OCI-LY7 (cell line): ENCODE results near the gene IFNK. TPM values are rescaled to one million over a fixed set of nuclear protein-coding genes. Genes with fewer than 3 reads are reported as not detected.

ENCODE experiments used
- BruUV-seq: library from RNA; stranded (reverse); fragments of 400-500 nt; replicated peaks from 2 replicates; lab custom pipeline; 2021; lab: Mats Ljungman, UMichigan
- CTCF ChIA-PET: fragments of 300-600 bp; sonication (Branson Sonifier 250); formaldehyde crosslinking; loops from one replicate; lab custom pipeline; 2022; ENCODE audit warnings: antibody characterized with exemption; ENCODE audit not compliant: unreplicated experiment; lab: Charles Lee
- POLR2A ChIA-PET: fragments of 300-600 bp; sonication (Branson Sonifier 250); formaldehyde crosslinking; loops from one replicate; lab custom pipeline; 2022; ENCODE audit warnings: antibody characterized with exemption; lab: Charles Lee
- DNase-seq: peaks from one replicate; pipeline ENCODE4 v3.0.0-alpha.2; 2015; ENCODE audit warnings: low spot score
- H2AFZ ChIP-seq: fragments of 200-600 bp; sonication (generic), shearing (Covaris generic); 2 replicates; pipeline ENCODE4 v1.6.1; 2014; ENCODE audit warnings: mild to moderate bottlenecking, antibody characterized with exemption, low read length, moderate library complexity
- H3K27ac ChIP-seq: fragments of 200-600 bp; sonication (generic); 2 replicates; pipeline ENCODE4 v1.5.1; 2014; ENCODE audit warnings: mixed run types, low read depth, mild to moderate bottlenecking, moderate library complexity, low read length, inconsistent platforms; ENCODE audit not compliant: poor library complexity, severe bottlenecking
- H3K36me3 ChIP-seq: fragments of 200-600 bp; sonication (generic); 2 replicates; pipeline ENCODE4 v1.6.1; 2014; ENCODE audit warnings: mild to moderate bottlenecking, antibody characterized with exemption, low read length, moderate library complexity, mixed read lengths; ENCODE audit not compliant: insufficient read depth
- H3K4me1 ChIP-seq: fragments of 200-600 bp; sonication (generic); 2 replicates; pipeline ENCODE4 v1.5.1; 2014; ENCODE audit warnings: mild to moderate bottlenecking, low read length; ENCODE audit not compliant: insufficient read depth, poor library complexity, severe bottlenecking
- H3K4me2 ChIP-seq: fragments of 200-600 bp; sonication (generic); 2 replicates; pipeline ENCODE4 v1.6.1; 2014; ENCODE audit warnings: mild to moderate bottlenecking, low read length
- H3K4me3 ChIP-seq: fragments of 200-600 bp; sonication (generic); 2 replicates; pipeline ENCODE4 v1.5.1; 2014; ENCODE audit warnings: mild to moderate bottlenecking, low read depth, low read length; ENCODE audit not compliant: poor library complexity, severe bottlenecking
- H3K79me2 ChIP-seq: fragments of 200-600 bp; sonication (generic); 2 replicates; pipeline ENCODE4 v1.6.1; 2016; ENCODE audit warnings: low read depth, mild to moderate bottlenecking, low read length, moderate library complexity, mixed read lengths; ENCODE audit not compliant: insufficient read depth
- H3K9me2 ChIP-seq: fragments of 200-600 bp; sonication (generic); 2 replicates; pipeline ENCODE4 v1.6.1; 2016; ENCODE audit warnings: mild to moderate bottlenecking, low read length, mixed read lengths; ENCODE audit not compliant: insufficient read depth
- H3K9me3 ChIP-seq: fragments of 200-600 bp; sonication (generic); 2 replicates; pipeline ENCODE4 v1.6.1; 2014; ENCODE audit warnings: mild to moderate bottlenecking, mixed run types, low read length, mixed read lengths
- H4K20me1 ChIP-seq: fragments of 200-600 bp; sonication (generic); 2 replicates; pipeline ENCODE4 v1.6.1; 2014; ENCODE audit warnings: mild to moderate bottlenecking, antibody characterized with exemption, low read length, moderate library complexity, mixed read lengths; ENCODE audit not compliant: insufficient read depth
- EZH2phosphoT487 ChIP-seq: fragments of 200-600 bp; sonication (generic); IDR thresholded peaks from 2 replicates; pipeline ENCODE4 v1.6.1; 2018; ENCODE audit warnings: low read depth, borderline replicate concordance, mild to moderate bottlenecking, mixed run types, antibody characterized with exemption, low read length, moderate library complexity, mixed read lengths
- intact Hi-C: fragments of 100-400 bp; cut with micrococcal nuclease; formaldehyde crosslinking; loops from one replicate; pipeline ENCODE4 v1.10.0; 2022; ENCODE audit not compliant: unreplicated experiment
- total RNA-seq, 2 experiments: library from RNA; depleted of rRNA in 1 of 2; stranded (reverse); fragments of >200 nt in 1 of 2; shearing (Covaris generic) in 1 of 2; gene quantifications; 2 replicates each; pipeline ENCODE4 v1.2.3, GENCODE V29; 2014 to 2022
- TF ChIP-seq, protein P1 (sequence below): fragments of 200-600 bp; sonication (generic); conservative IDR thresholded peaks from 2 replicates; pipeline ENCODE4 v1.5.1; 2014; ENCODE audit warnings: mild to moderate bottlenecking, antibody characterized with exemption, low read length, moderate library complexity, mixed read lengths

The IFNK gene
- total RNA-seq, 2 experiments from 2014 or later = not detected

GRCh38 chr9:27475057-27475595 is 49.0 kb upstream of the IFNK start:
- no peaks in the 10 kb centered on the region for H3K9me2 ChIP-seq
- H3K4me2 ChIP-seq = no peak overlapping the region
- H3K4me3 ChIP-seq = no peak overlapping the region
- TF ChIP-seq EZH2phosphoT487 = no peak
- TF ChIP-seq, protein P1, sequence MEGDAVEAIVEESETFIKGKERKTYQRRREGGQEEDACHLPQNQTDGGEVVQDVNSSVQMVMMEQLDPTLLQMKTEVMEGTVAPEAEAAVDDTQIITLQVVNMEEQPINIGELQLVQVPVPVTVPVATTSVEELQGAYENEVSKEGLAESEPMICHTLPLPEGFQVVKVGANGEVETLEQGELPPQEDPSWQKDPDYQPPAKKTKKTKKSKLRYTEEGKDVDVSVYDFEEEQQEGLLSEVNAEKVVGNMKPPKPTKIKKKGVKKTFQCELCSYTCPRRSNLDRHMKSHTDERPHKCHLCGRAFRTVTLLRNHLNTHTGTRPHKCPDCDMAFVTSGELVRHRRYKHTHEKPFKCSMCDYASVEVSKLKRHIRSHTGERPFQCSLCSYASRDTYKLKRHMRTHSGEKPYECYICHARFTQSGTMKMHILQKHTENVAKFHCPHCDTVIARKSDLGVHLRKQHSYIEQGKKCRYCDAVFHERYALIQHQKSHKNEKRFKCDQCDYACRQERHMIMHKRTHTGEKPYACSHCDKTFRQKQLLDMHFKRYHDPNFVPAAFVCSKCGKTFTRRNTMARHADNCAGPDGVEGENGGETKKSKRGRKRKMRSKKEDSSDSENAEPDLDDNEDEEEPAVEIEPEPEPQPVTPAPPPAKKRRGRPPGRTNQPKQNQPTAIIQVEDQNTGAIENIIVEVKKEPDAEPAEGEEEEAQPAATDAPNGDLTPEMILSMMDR = no peak
- intact Hi-C loops = no loop called here
- H3K27ac ChIP-seq = no peak overlapping the region
- no peak overlapping the region for H2AFZ ChIP-seq
- no peaks in the 10 kb centered on the region for H3K79me2 ChIP-seq
- ChIA-PET POLR2A (interaction anchor here (0.9 to 1.1 kb wide), 2 partner anchors 24 to 47 kb away, joined by 3 to 6 read pairs; no protein-coding TSS in a partner anchor), CTCF (no interaction called here)
- H4K20me1 ChIP-seq = no peaks in the 10 kb centered on the region
- no peaks in the 10 kb centered on the region for H3K9me3 ChIP-seq
- DNase-seq = no peak
- no peaks in the 10 kb centered on the region for H3K4me1 ChIP-seq
- H3K36me3 ChIP-seq = no peaks in the 10 kb centered on the region
- no TSS peak for BruUV-seq

GRCh38 chr9:27476870-27477515 is 47.1 kb upstream of the IFNK start:
- Histone ChIP-seq H3K4me2 (no peak overlapping the region), H3K4me3 (no peak overlapping the region), H3K9me2 (no peaks in the 10 kb centered on the region), H3K36me3 (no peaks in the 10 kb centered on the region), H4K20me1 (no peaks in the 10 kb centered on the region), H3K27ac (no peak overlapping the region), H2AFZ (no peak overlapping the region), H3K4me1 (no peaks in the 10 kb centered on the region), H3K79me2 (no peaks in the 10 kb centered on the region), H3K9me3 (no peaks in the 10 kb centered on the region)
- intact Hi-C loops = no loop called here
- no TSS peak for BruUV-seq
- no peak for DNase-seq
- TF ChIP-seq, protein P1 = no peak
- TF ChIP-seq EZH2phosphoT487 = no peak
- ChIA-PET POLR2A (interaction anchor here (0.6 kb wide), 1 partner anchor 193 kb away, joined by 4 read pairs; no protein-coding TSS in a partner anchor), CTCF (no interaction called here)

DNA sequence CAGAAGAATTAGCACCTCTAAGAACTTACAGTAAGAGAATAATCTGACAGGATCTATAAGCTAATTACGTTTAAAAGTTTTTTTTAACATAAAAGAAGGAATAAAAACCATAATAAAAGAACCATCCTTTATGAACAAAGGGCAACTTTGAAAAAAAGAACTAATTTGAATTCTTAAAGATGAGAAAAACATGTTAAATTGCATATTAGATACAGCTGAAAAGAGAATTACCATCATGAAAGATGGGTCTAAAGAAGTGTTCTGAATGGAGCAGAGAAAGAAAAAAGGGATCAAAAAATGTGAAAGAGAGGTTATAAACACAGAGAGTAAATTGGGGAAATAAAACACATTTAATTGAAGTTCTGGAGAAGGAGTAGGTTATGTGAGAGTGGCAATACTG is 45.8 kb upstream of the IFNK start:
- Histone ChIP-seq H3K4me1 (no peaks in the 10 kb centered on the region), H3K4me3 (no peak overlapping the region), H3K27ac (no peak overlapping the region), H4K20me1 (no peaks in the 10 kb centered on the region), H3K9me2 (no peaks in the 10 kb centered on the region), H3K9me3 (no peaks in the 10 kb centered on the region), H3K4me2 (no peak overlapping the region), H3K36me3 (no peaks in the 10 kb centered on the region), H2AFZ (no peak overlapping the region), H3K79me2 (no peaks in the 10 kb centered on the region)
- POLR2A ChIA-PET = no interaction called here
- no TSS peak for BruUV-seq
- TF ChIP-seq EZH2phosphoT487 = no peak
- TF ChIP-seq, protein P1 = no peak
- CTCF ChIA-PET = no interaction called here
- intact Hi-C loops = no loop called here
- DNase-seq = no peak
